ENCODE measurements around the gene ASNSD1. TPM values are rescaled to one million over a fixed set of nuclear protein-coding genes. Genes with fewer than 3 reads are reported as not detected.
"Not testable (repeated sequence)": the region's sequence is repeated elsewhere in the genome, so short reads cannot be mapped to it uniquely, and the experiment has no call there.

The ASNSD1 gene
- total and polyA plus RNA-seq, 2 experiments from 2014 or later: 61.7 to 63.4 TPM

- TF ChIP-seq EZH2 (IDR thresholded peaks at IDR 0.05; ENCODE audit: insufficient read depth, poor library complexity, severe bottlenecking): no peak
- H2AFZ ChIP-seq: no peak overlapping the region
- no peak for DNase-seq
- no peaks in the 10 kb centered on the region for H3K79me2 ChIP-seq (ENCODE audit: insufficient read depth)
- 47 to 48% methylated on average over 2 of the region's 2 CpGs for WGBS, 2 experiments (ENCODE audit: low coverage in 1 of 2, low lambda C conversion rate in 2 of 2, missing lambda C conversion rate in 2 of 2)
- 0 out of 2 replicates have a peak, but pooled peaks cover 4% of the 10 kb centered on the region for H3K4me1 ChIP-seq (ENCODE audit: insufficient read depth)
- H4K20me1 ChIP-seq (ENCODE audit: insufficient read depth): no peaks in the 10 kb centered on the region
- H3F3A ChIP-seq (ENCODE audit: insufficient read depth): 0 out of 2 replicates have a peak, but pooled peaks cover 11% of the 10 kb centered on the region
- H3K9me2 ChIP-seq (ENCODE audit: insufficient read depth): no peaks in the 10 kb centered on the region
- no peak overlapping the region for H3K27ac ChIP-seq
- in situ Hi-C loops (cut with MboI): no loop called here
- no peaks in the 10 kb centered on the region for H3K9me3 ChIP-seq (ENCODE audit: low read depth)
- no peak overlapping the region for H3K4me2 ChIP-seq (ENCODE audit: unreplicated experiment)
- no peak overlapping the region for H3K9ac ChIP-seq
- no peaks in the 10 kb centered on the region for H3K36me3 ChIP-seq (ENCODE audit: low read depth)
- H3K4me3 ChIP-seq: no peak overlapping the region
- no peaks in the 10 kb centered on the region for H3K27me3 ChIP-seq (replicated peaks; ENCODE audit: insufficient read depth)
These were observed 39.4 kb downstream of the ASNSD1 start for GRCh38 chr2:189700681-189701080.

GRCh38 chr2:189702071-189702470 lies 40.8 kb downstream of the ASNSD1 start:
- Histone ChIP-seq H3K79me2 (ENCODE audit: insufficient read depth) (no peaks in the 10 kb centered on the region), H3K4me2 (ENCODE audit: unreplicated experiment) (no peak overlapping the region), H3K27ac (no peak overlapping the region), H3K4me1 (ENCODE audit: insufficient read depth) (0 out of 2 replicates have a peak, but pooled peaks cover 4% of the 10 kb centered on the region), H2AFZ (no peak overlapping the region), H3K4me3 (no peak overlapping the region), H3K9me2 (ENCODE audit: insufficient read depth) (no peaks in the 10 kb centered on the region), H3F3A (ENCODE audit: insufficient read depth) (0 out of 2 replicates have a peak, but pooled peaks cover 6% of the 10 kb centered on the region), H3K36me3 (ENCODE audit: low read depth) (no peaks in the 10 kb centered on the region), H3K9ac (no peak overlapping the region), H3K9me3 (ENCODE audit: low read depth) (no peaks in the 10 kb centered on the region), H3K27me3 (replicated peaks; ENCODE audit: insufficient read depth) (no peaks in the 10 kb centered on the region), H4K20me1 (ENCODE audit: insufficient read depth) (no peaks in the 10 kb centered on the region)
- peak; percentile 3 for DNase-seq
- in situ Hi-C loops (cut with MboI): no loop called here
- no peak for TF ChIP-seq EZH2 (IDR thresholded peaks at IDR 0.05; ENCODE audit: insufficient read depth, poor library complexity, severe bottlenecking)
- TF ChIP-seq EZH2phosphoT487 (IDR thresholded peaks at IDR 0.05; ENCODE audit: insufficient read depth, low read depth): no peak

GRCh38 chr2:189709501-189710221 lies 48.4 kb downstream of the ASNSD1 start:
- no peak overlapping the region for H2AFZ ChIP-seq
- H3K4me2 ChIP-seq (ENCODE audit: unreplicated experiment): no peak overlapping the region
- WGBS, 2 experiments (ENCODE audit: low coverage in 1 of 2, low lambda C conversion rate in 2 of 2, missing lambda C conversion rate in 2 of 2): 96 to 98% methylated on average over 5 of the region's 5 CpGs
- H3K79me2 ChIP-seq (ENCODE audit: insufficient read depth): no peaks in the 10 kb centered on the region
- TF ChIP-seq EZH2 (IDR thresholded peaks at IDR 0.05; ENCODE audit: insufficient read depth, poor library complexity, severe bottlenecking): no peak
- no peak for TF ChIP-seq EZH2phosphoT487 (IDR thresholded peaks at IDR 0.05; ENCODE audit: insufficient read depth, low read depth)
- H3K36me3 ChIP-seq (ENCODE audit: low read depth): no peaks in the 10 kb centered on the region; the same call in 1 of the 2 replicates
- no peaks in the 10 kb centered on the region for H3K9me2 ChIP-seq (ENCODE audit: insufficient read depth)
- H3K4me1 ChIP-seq (ENCODE audit: insufficient read depth): no peaks in the 10 kb centered on the region
- H3K9me3 ChIP-seq (ENCODE audit: low read depth): no peaks in the 10 kb centered on the region
- no peaks in the 10 kb centered on the region for H3K27me3 ChIP-seq (replicated peaks; ENCODE audit: insufficient read depth)
- H3K27ac ChIP-seq: no peak overlapping the region
- H3K9ac ChIP-seq: no peak overlapping the region
- no peak overlapping the region for H3K4me3 ChIP-seq
- H3F3A ChIP-seq (ENCODE audit: insufficient read depth): no peaks in the 10 kb centered on the region
- DNase-seq: no peak
- in situ Hi-C loops (cut with MboI): no loop called here
- H4K20me1 ChIP-seq (ENCODE audit: insufficient read depth): no peaks in the 10 kb centered on the region

- H3K4me1 ChIP-seq (ENCODE audit: insufficient read depth); H3K9me2 ChIP-seq (ENCODE audit: insufficient read depth); H3K4me2 ChIP-seq (ENCODE audit: unreplicated experiment); H2AFZ ChIP-seq; H3K36me3 ChIP-seq (ENCODE audit: low read depth); H3K4me3 ChIP-seq; H3K79me2 ChIP-seq (ENCODE audit: insufficient read depth); H3K27ac ChIP-seq; H4K20me1 ChIP-seq (ENCODE audit: insufficient read depth); H3K9me3 ChIP-seq (ENCODE audit: low read depth); H3K9ac ChIP-seq; H3K27me3 ChIP-seq (replicated peaks; ENCODE audit: insufficient read depth); in situ Hi-C loops (cut with MboI); DNase-seq; H3F3A ChIP-seq (ENCODE audit: insufficient read depth): not testable (repeated sequence)
- 83 to 100% methylated on average over 1 of the region's 1 CpG for WGBS, 2 experiments (ENCODE audit: low coverage in 1 of 2, low lambda C conversion rate in 2 of 2, missing lambda C conversion rate in 2 of 2)
These were observed 56.3 kb downstream of the ASNSD1 start for GRCh38 chr2:189717593-189717992.

GRCh38 chr2:189719571-189719970 lies 58.3 kb downstream of the ASNSD1 start:
- Histone ChIP-seq H3F3A (ENCODE audit: insufficient read depth) (peaks cover 9% of the 10 kb centered on the region; the same call in 1 of the 2 replicates), H3K4me3 (no peak overlapping the region), H3K4me1 (ENCODE audit: insufficient read depth) (peaks cover 10% of the 10 kb centered on the region), H3K27ac (no peak overlapping the region), H3K9ac (no peak overlapping the region), H3K36me3 (ENCODE audit: low read depth) (no peaks in the 10 kb centered on the region), H3K79me2 (ENCODE audit: insufficient read depth) (no peaks in the 10 kb centered on the region), H2AFZ (no peak overlapping the region), H3K27me3 (replicated peaks; ENCODE audit: insufficient read depth) (no peaks in the 10 kb centered on the region), H3K4me2 (ENCODE audit: unreplicated experiment) (no peak overlapping the region), H4K20me1 (ENCODE audit: insufficient read depth) (no peaks in the 10 kb centered on the region), H3K9me3 (ENCODE audit: low read depth) (no peaks in the 10 kb centered on the region), H3K9me2 (ENCODE audit: insufficient read depth) (no peaks in the 10 kb centered on the region)
- in situ Hi-C loops (cut with MboI): no loop called here
- 88 to 93% methylated on average over 4 of the region's 4 CpGs for WGBS, 2 experiments (ENCODE audit: low coverage in 1 of 2, low lambda C conversion rate in 2 of 2, missing lambda C conversion rate in 2 of 2)
- TF ChIP-seq EZH2phosphoT487 (IDR thresholded peaks at IDR 0.05; ENCODE audit: insufficient read depth, low read depth) (no peak), EZH2 (IDR thresholded peaks at IDR 0.05; ENCODE audit: insufficient read depth, poor library complexity, severe bottlenecking) (no peak)
- no peak for DNase-seq

Other genes with a start within 250 kb of the ASNSD1 start
- 30.5 and 44.1 TPM in 2 replicates for gene WDR75, start 220.0 kb upstream of the ASNSD1 start, total RNA-seq (2014; rRNA removed; shearing (Covaris generic))
- 22.9 and 25.8 TPM in 2 replicates for gene WDR75, start 220.0 kb upstream of the ASNSD1 start, polyA plus RNA-seq (2016; fragmentation: Nextera tagmentation; extraction: Ambion mirVana)
- 0.25 TPM in 1 of 2 replicates, not detected in the other for gene SLC40A1, start 80.7 kb upstream of the ASNSD1 start, total RNA-seq (2014; rRNA removed; shearing (Covaris generic))
- 0.15 and 0.28 TPM in 2 replicates for gene SLC40A1, start 80.7 kb upstream of the ASNSD1 start, polyA plus RNA-seq (2016; fragmentation: Nextera tagmentation; extraction: Ambion mirVana)
- gene ANKAR, start 13.2 kb downstream of the ASNSD1 start, total RNA-seq (2014; rRNA removed; shearing (Covaris generic)): 2.3 and 3.4 TPM in 2 replicates
- 3.1 and 3.8 TPM in 2 replicates for gene ANKAR, start 13.2 kb downstream of the ASNSD1 start, polyA plus RNA-seq (2016; fragmentation: Nextera tagmentation; extraction: Ambion mirVana)
- gene OSGEPL1, start 101.3 kb downstream of the ASNSD1 start, total RNA-seq (2014; rRNA removed; shearing (Covaris generic)): 5.3 and 7.5 TPM in 2 replicates
- 5.6 and 6.5 TPM in 2 replicates for gene OSGEPL1, start 101.3 kb downstream of the ASNSD1 start, polyA plus RNA-seq (2016; fragmentation: Nextera tagmentation; extraction: Ambion mirVana)
- 71.3 and 74.2 TPM in 2 replicates for gene ORMDL1, start 122.9 kb downstream of the ASNSD1 start, total RNA-seq (2014; rRNA removed; shearing (Covaris generic))
- 133 and 150 TPM in 2 replicates for gene ORMDL1, start 122.9 kb downstream of the ASNSD1 start, polyA plus RNA-seq (2016; fragmentation: Nextera tagmentation; extraction: Ambion mirVana)
- gene PMS1, start 123.0 kb downstream of the ASNSD1 start, total RNA-seq (2014; rRNA removed; shearing (Covaris generic)): 18.2 and 18.7 TPM in 2 replicates
- gene PMS1, start 123.0 kb downstream of the ASNSD1 start, polyA plus RNA-seq (2016; fragmentation: Nextera tagmentation; extraction: Ambion mirVana): 22.2 and 22.3 TPM in 2 replicates